T-cell (primary cell): ENCODE data around the gene MBD5. TPM values are rescaled to one million over a fixed set of nuclear protein-coding genes. Genes with fewer than 3 reads are reported as not detected.

Experiments used
- ATAC-seq, 4 experiments: fragments of 200-7000 bp in 3 of 4; fragments of 150-1000 bp in 1 of 4; cut with Tn5 transposase; replicated peaks in 1 of 4; 1 replicate in 3 of 4; 2 replicates in 1 of 4; pipeline ENCODE4 v1.10.0; 2021; ENCODE audit warnings: moderate library complexity in 3 of 4, mild to moderate bottlenecking in 2 of 4, moderate number of reproducible peaks in 1 of 4
- CTCF ChIA-PET, 2 donors: fragments of 300-600 bp; sonication (Branson Sonifier 250); formaldehyde crosslinking; loops; one replicate each; lab custom pipeline; 2022; ENCODE audit warnings: antibody characterized with exemption in 2 of 2; lab: Charles Lee
- POLR2A ChIA-PET, 2 donors: fragments of 300-600 bp; sonication (Branson Sonifier 250); formaldehyde crosslinking; loops; one replicate each; lab custom pipeline; 2022; ENCODE audit warnings: antibody characterized with exemption in 2 of 2; lab: Charles Lee
- DNase-seq, 35 experiments: peaks; one replicate each; pipeline versions ENCODE4 v3.0.0 to v3.0.0-alpha.2; 2013 to 2023
- H3K27ac ChIP-seq: one replicate; pipeline ENCODE4 v1.5.1; 2013; ENCODE audit warnings: low read length
- H3K27me3 ChIP-seq, 2 experiments: replicated peaks in 1 of 2; 1 replicate in 1 of 2; 2 replicates in 1 of 2; pipeline versions ENCODE4 v1.6.1 to v1.7.0; 2013; ENCODE audit warnings: low read length in 1 of 2, mixed read lengths in 1 of 2; ENCODE audit not compliant: control insufficient read depth in 2 of 2, insufficient read depth in 2 of 2; ENCODE audit errors: extremely low read depth in 1 of 2
- H3K36me3 ChIP-seq, 2 donors: 1 replicate in 1 of 2; 2 replicates in 1 of 2; pipeline versions ENCODE4 v1.6.1 to v1.7.0; 2013; ENCODE audit warnings: low read length in 1 of 2; ENCODE audit not compliant: control insufficient read depth in 2 of 2, insufficient read depth in 1 of 2; ENCODE audit errors: extremely low read depth in 1 of 2
- H3K4me1 ChIP-seq, 2 experiments: 1 replicate in 1 of 2; 2 replicates in 1 of 2; pipeline versions ENCODE4 v1.6.1 to v1.7.0; 2013; ENCODE audit warnings: low read length in 2 of 2, mixed read lengths in 1 of 2; ENCODE audit not compliant: insufficient read depth in 2 of 2, control insufficient read depth in 1 of 2; ENCODE audit errors: extremely low read depth in 1 of 2
- H3K4me3 ChIP-seq, 2 donors: 1 replicate in 1 of 2; 2 replicates in 1 of 2; pipeline versions ENCODE4 v1.5.1 to v1.7.0; 2013; ENCODE audit warnings: mild to moderate bottlenecking in 2 of 2, low read length in 1 of 2, moderate library complexity in 1 of 2; ENCODE audit not compliant: control insufficient read depth in 1 of 2; ENCODE audit errors: extremely low read depth in 1 of 2
- H3K9me3 ChIP-seq: 2 replicates; pipeline ENCODE4 v1.7.0; 2013
- H3K27ac Mint-ChIP-seq, 2 donors: one replicate each; pipeline ENCODE4 v1.8.0; 2020 to 2021; ENCODE audit warnings: mild to moderate bottlenecking in 2 of 2, mixed read lengths in 2 of 2
- H3K27me3 Mint-ChIP-seq, 2 donors: one replicate each; pipeline ENCODE4 v1.8.0; 2021 to 2022; ENCODE audit warnings: mixed read lengths in 2 of 2
- H3K36me3 Mint-ChIP-seq: one replicate; pipeline ENCODE4 v1.8.0; 2021; ENCODE audit warnings: mixed read lengths
- H3K4me1 Mint-ChIP-seq, 3 donors: one replicate each; pipeline ENCODE4 v1.8.0; 2020 to 2022; ENCODE audit warnings: mixed read lengths in 3 of 3, mild to moderate bottlenecking in 1 of 3
- H3K4me3 Mint-ChIP-seq, 3 donors: one replicate each; pipeline ENCODE4 v1.8.0; 2020 to 2022; ENCODE audit warnings: mild to moderate bottlenecking in 3 of 3, mixed read lengths in 3 of 3, moderate library complexity in 3 of 3
- H3K9me3 Mint-ChIP-seq, 3 donors: one replicate each; pipeline ENCODE4 v1.8.0; 2020 to 2022; ENCODE audit warnings: mixed read lengths in 3 of 3
- WGBS: methylation state at CpG from one replicate; pipeline ENCODE4 v1.1.5; 2013; ENCODE audit warnings: missing lambda C conversion rate; ENCODE audit not compliant: insufficient coverage; 5-methylcytosine and 5-hydroxymethylcytosine counted together
- total RNA-seq, 35 experiments: library from RNA in 6 of 35; stranded (reverse) in 6 of 35; fragments of 120-200 nt in 1 of 35; gene quantifications; one replicate each; pipeline versions ENCODE4 v1.2.1 to v1.2.4 and lab custom pipeline; 2013 to 2026

MBD5 gene
- total RNA-seq, 5 donors from 2014 or later (not counting 1 experiment from before 2014, with no cell fraction given) = 34.6 to 81.9 (median 45.6) TPM

DNA sequence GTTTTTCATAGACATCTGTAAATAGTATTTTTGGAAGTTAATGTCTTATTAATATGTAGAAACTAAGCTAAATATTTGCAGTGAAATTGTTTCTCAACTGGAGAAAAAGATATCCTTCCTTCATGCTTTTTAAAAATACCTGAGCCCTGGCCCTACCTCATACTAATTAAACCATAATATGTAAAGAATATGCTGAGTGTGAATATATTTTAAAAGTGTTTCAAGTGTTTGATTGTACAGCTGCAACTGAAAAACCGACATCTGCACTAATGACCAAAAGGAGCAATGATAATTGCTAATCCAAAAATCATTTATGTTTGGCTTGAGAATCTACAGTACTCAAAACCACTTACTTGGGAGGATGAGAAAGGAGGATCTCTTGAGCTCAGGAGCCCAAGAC, 156.7 kb downstream of the MBD5 start:
- no peak for ATAC-seq
- H3K36me3 Mint-ChIP-seq = peaks cover 36% of the 10 kb centered on the region
- no peak overlapping the region for H3K27ac ChIP-seq
- no peaks in the 10 kb centered on the region for H3K9me3 Mint-ChIP-seq
- H3K36me3 ChIP-seq = peaks cover 3% of the 10 kb centered on the region in 2 donors
- H3K27me3 Mint-ChIP-seq = no peaks in the 10 kb centered on the region
- H3K4me1 ChIP-seq = no peaks in the 10 kb centered on the region
- H3K27me3 ChIP-seq = no peaks in the 10 kb centered on the region
- no peak overlapping the region for H3K4me3 Mint-ChIP-seq
- no peak for DNase-seq
- H3K27ac Mint-ChIP-seq = no peak overlapping the region
- 100% methylated on average over 1 of the region's 1 CpG for WGBS
- ChIA-PET POLR2A (no interaction called here), CTCF (no interaction called here)
- H3K4me3 ChIP-seq = no peak overlapping the region
- H3K9me3 ChIP-seq = no peaks in the 10 kb centered on the region
- peaks cover 0 to 2% (median under 1%) of the 10 kb centered on the region in 3 donors for H3K4me1 Mint-ChIP-seq

DNA sequence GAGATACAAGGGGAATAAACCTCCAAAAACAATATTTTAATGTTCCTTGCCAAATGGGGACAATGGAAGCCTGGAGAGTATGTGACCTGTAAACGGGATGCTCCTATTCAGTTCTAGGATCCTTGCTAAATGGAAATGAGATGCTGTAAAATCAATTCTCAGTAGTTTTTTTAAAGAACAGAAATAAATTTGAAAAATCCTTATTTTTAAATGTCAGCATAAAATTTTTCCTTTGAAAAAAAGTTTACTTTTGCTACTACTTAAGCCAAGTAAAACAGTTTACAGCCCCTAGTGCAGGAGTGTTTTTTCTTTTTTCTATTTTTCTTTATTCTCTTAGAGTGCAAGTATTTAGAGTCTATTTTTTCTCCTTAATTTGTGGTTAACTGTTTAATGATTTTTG, 158.8 kb downstream of the MBD5 start:
- no peaks in the 10 kb centered on the region for H3K4me1 ChIP-seq
- ATAC-seq = no peak
- no peak for DNase-seq
- whole genome bisulfite sequencing = no CpG with 5 or more reads among the region's 1 CpG
- H3K27ac Mint-ChIP-seq = no peak overlapping the region
- POLR2A ChIA-PET = no interaction called here
- no peak overlapping the region for H3K27ac ChIP-seq
- no peak overlapping the region for H3K4me3 ChIP-seq
- H3K4me1 Mint-ChIP-seq = peaks cover 0 to 4% (median 0%) of the 10 kb centered on the region in 3 donors
- H3K36me3 Mint-ChIP-seq = peaks cover 45% of the 10 kb centered on the region
- H3K9me3 ChIP-seq = no peaks in the 10 kb centered on the region
- CTCF ChIA-PET = no interaction called here
- H3K4me3 Mint-ChIP-seq = no peak overlapping the region
- H3K36me3 ChIP-seq = peaks cover 0 to 5% of the 10 kb centered on the region in 2 donors
- H3K9me3 Mint-ChIP-seq = no peaks in the 10 kb centered on the region
- no peaks in the 10 kb centered on the region for H3K27me3 Mint-ChIP-seq
- H3K27me3 ChIP-seq = no peaks in the 10 kb centered on the region

DNA sequence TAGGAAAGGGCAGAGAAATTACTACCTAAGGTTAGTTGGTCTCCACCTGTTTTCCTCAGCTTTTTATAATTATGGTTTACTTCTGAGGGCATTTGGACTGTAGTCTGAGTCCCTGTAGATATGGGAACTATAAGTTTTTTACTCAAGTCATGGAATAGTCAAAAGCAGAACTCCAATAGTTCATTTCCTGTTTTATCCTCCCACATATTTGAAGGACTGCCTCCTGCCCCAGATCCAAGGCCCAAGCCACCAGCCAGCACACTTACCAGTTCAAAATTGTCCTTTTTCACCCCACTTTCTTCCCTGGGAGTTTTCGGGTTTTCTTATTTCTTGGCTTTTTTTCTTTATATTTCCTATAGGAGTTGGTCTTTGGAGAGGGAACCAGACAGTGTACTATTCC, 164.1 kb downstream of the MBD5 start:
- Mint-ChIP-seq H3K9me3 (no peaks in the 10 kb centered on the region), H3K4me1 (peaks cover 0 to 4% (median 0%) of the 10 kb centered on the region in 3 donors), H3K36me3 (peaks cover 61% of the 10 kb centered on the region), H3K27me3 (no peaks in the 10 kb centered on the region), H3K4me3 (no peak overlapping the region), H3K27ac (no peak overlapping the region)
- whole genome bisulfite sequencing = no CpG with 5 or more reads among the region's 1 CpG
- POLR2A ChIA-PET = no interaction called here
- Histone ChIP-seq H3K27me3 (no peaks in the 10 kb centered on the region), H3K4me3 (no peak overlapping the region), H3K4me1 (no peaks in the 10 kb centered on the region), H3K27ac (no peak overlapping the region), H3K9me3 (peaks cover 4% of the 10 kb centered on the region), H3K36me3 (peaks cover 0 to 7% of the 10 kb centered on the region in 2 donors)
- ATAC-seq (no peak), DNase-seq (no peak)
- CTCF ChIA-PET = no interaction called here

DNA sequence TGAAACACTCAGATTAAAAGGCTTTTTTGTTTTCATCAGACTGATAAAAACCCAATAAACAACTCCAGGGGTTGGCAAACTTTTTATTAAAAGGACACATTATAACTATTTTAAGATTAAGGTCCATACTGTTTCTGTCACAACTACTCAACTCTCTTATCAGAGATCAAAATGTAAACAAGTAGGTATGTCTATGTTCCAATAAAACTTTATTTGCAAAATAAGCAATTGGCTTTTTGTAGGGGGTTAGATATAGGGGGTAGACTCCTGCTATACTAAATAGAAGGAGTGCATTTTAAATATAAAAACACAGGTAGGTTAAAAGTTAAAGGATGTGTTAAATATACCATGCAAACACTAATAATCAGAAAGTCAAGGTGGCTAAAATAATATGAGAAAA, 174.0 kb downstream of the MBD5 start:
- H3K4me1 ChIP-seq = no peaks in the 10 kb centered on the region
- H3K9me3 ChIP-seq = no peaks in the 10 kb centered on the region
- H3K36me3 ChIP-seq = no peaks in the 10 kb centered on the region
- H3K27me3 ChIP-seq = no peaks in the 10 kb centered on the region
- DNase-seq = no peak
- no peaks in the 10 kb centered on the region for H3K9me3 Mint-ChIP-seq
- no peak overlapping the region for H3K4me3 Mint-ChIP-seq
- POLR2A ChIA-PET = no interaction called here
- H3K27me3 Mint-ChIP-seq = no peaks in the 10 kb centered on the region
- no peaks in the 10 kb centered on the region for H3K36me3 Mint-ChIP-seq
- peaks cover 0 to 9% (median 6%) of the 10 kb centered on the region in 3 donors for H3K4me1 Mint-ChIP-seq
- no peak overlapping the region for H3K4me3 ChIP-seq
- CTCF ChIA-PET = no interaction called here
- H3K27ac Mint-ChIP-seq = no peak overlapping the region
- no peak for ATAC-seq
- no peak overlapping the region for H3K27ac ChIP-seq

GRCh38 chr2:148201075-148202004, 180.4 kb downstream of the MBD5 start:
- H3K27me3 Mint-ChIP-seq = no peaks in the 10 kb centered on the region
- no peak overlapping the region for H3K4me3 Mint-ChIP-seq
- H3K4me1 ChIP-seq = no peaks in the 10 kb centered on the region
- no peaks in the 10 kb centered on the region for H3K9me3 Mint-ChIP-seq
- no peaks in the 10 kb centered on the region for H3K9me3 ChIP-seq
- ChIA-PET POLR2A (no interaction called here), CTCF (interaction anchor here in 1 of 2 donors (1.8 kb wide), 1 partner anchor 211 kb away, joined by 4 read pairs; no protein-coding TSS in a partner anchor)
- no peaks in the 10 kb centered on the region for H3K27me3 ChIP-seq
- peaks cover 9% of the 10 kb centered on the region for H3K36me3 Mint-ChIP-seq
- ATAC-seq (peak in 3 of 4 experiments; percentile 49 to 61 (median 50)), DNase-seq (peak in 29 of 35 experiments; percentile 2 to 57 (median 20))
- H3K27ac Mint-ChIP-seq = no peak overlapping the region
- H3K4me1 Mint-ChIP-seq = peaks cover 0 to 9% (median 6%) of the 10 kb centered on the region in 3 donors
- H3K4me3 ChIP-seq = no peak overlapping the region
- H3K36me3 ChIP-seq = peaks cover 0 to 4% of the 10 kb centered on the region in 2 donors
- 88% methylated on average over 9 of the region's 15 CpGs for WGBS
- no peak overlapping the region for H3K27ac ChIP-seq

GRCh38 chr2:148202237-148202636, 181.3 kb downstream of the MBD5 start:
- Histone ChIP-seq H3K27ac (no peak overlapping the region), H3K36me3 (peaks cover 0 to 4% of the 10 kb centered on the region in 2 donors), H3K27me3 (no peaks in the 10 kb centered on the region), H3K4me1 (no peaks in the 10 kb centered on the region), H3K9me3 (no peaks in the 10 kb centered on the region), H3K4me3 (no peak overlapping the region)
- ChIA-PET POLR2A (no interaction called here), CTCF (interaction anchor here in 1 of 2 donors (1.8 kb wide), 1 partner anchor 212 kb away, joined by 4 read pairs; no protein-coding TSS in a partner anchor)
- H3K27me3 Mint-ChIP-seq = no peaks in the 10 kb centered on the region
- H3K36me3 Mint-ChIP-seq = peaks cover 15% of the 10 kb centered on the region
- DNase-seq (no peak), ATAC-seq (no peak)
- H3K27ac Mint-ChIP-seq = no peak overlapping the region
- no peaks in the 10 kb centered on the region for H3K4me1 Mint-ChIP-seq
- H3K9me3 Mint-ChIP-seq = no peaks in the 10 kb centered on the region
- no peak overlapping the region for H3K4me3 Mint-ChIP-seq
